ENCODE results near the gene GLS2. TPM values are rescaled to one million over a fixed set of nuclear protein-coding genes. Genes with fewer than 3 reads are reported as not detected.
"Not testable (repeated sequence)": the region's sequence is repeated elsewhere in the genome, so short reads cannot be mapped to it uniquely, and the experiment has no call there.

Gene GLS2
- total RNA-seq, 1 experiment from 2014 or later: 0.32 TPM

DNA sequence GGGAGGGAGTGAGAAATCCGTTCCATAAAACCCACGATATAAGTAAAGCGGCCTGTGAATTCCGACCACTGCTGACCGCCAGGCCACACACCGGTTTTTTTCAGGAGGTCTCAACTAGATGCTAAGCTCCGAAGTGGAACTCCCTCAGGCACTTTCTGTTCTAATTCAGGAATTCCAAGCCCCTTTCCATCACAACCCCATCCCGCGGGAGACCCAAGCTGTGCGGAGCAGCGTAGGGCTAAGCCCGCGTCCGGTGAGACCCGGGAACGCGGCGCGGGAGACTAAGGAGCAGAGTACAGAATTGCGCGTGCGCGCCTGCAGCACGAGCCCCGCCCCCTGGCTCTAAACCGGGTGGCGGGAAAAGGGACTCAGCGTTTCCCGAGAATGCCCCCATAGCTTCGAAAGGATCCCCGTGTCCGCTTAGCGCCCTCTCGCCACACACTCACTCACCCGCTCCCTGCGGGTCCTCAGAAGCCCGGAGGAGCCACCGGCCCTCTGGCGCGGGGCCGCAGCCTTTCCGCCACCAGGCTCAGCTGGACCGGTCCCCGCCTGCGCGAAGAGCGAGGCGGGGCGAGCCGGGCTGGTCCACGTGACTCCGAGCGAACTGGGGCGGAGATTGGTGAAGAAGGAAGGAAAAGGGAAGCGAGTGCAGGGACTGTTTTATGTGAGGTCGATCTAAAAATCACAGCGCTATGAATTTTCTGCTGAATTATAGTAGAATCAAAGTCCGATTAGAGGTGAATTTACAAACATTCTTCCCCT is 38.9 kb downstream of the GLS2 start, which contains the start of gene TIMELESS:
TSS of gene TIMELESS (minus strand) at position 567 of the 762 bp plus-strand sequence. CDS start 15,256 bp downstream, outside the sequence.
- DNase-seq (ENCODE audit: low read depth): peak; percentile 87

DNA sequence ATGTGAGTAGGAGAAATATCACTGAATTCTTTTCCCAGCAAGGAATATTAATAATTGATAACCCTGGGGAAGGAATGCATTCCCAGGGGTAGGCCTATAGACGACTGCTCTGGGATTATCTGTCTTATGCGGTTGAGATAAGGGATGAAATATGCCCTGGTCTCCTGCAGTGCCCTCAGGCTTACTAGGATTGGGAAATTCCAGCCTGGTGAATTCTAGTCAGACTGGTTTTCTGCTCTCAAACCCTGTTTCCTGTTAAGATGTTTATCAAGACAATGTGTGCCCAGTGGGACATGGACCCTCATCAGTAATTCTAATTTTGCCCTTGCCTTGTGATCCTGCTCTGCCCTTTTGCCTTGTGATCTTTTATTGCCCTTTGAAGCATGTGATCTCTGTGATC is 44.8 kb downstream of the GLS2 start:
- not testable (repeated sequence) for DNase-seq (ENCODE audit: low read depth)

DNA sequence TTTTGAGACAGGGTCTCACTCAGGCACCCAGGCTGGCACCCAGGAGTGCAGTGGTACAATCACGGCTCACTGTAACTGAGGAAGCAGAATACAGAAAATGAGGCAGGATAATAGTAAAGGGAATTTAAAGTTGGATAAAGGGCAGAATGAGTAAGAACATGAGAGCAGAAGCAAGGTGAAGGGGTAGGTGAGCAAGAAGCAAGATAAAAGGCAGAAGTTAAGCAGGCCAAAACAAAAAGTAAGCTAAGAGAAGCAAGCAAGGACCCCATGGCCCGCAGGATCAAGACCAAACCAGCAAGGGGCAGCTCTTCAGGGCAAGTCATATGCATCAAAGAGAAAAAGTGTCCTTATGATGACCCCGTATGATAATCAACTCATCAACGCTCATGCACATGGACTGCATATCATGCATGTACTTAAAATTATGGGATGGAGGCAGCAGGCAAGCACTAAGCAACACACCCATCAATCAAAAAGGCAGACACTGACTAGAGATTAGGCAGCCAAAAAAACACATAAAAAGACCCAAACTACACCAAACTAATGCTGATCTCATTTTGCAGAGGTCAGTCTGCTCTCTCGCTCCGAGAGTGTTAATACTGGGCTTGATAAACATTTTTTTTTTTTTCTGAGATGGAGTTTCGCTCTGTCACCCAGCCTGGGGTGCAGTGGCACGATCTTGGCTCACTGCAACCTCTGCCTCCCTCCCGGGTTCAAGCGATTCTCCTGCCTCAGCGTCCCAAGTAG is 50.4 kb downstream of the GLS2 start:
- DNase-seq (ENCODE audit: low read depth): no peak

DNA sequence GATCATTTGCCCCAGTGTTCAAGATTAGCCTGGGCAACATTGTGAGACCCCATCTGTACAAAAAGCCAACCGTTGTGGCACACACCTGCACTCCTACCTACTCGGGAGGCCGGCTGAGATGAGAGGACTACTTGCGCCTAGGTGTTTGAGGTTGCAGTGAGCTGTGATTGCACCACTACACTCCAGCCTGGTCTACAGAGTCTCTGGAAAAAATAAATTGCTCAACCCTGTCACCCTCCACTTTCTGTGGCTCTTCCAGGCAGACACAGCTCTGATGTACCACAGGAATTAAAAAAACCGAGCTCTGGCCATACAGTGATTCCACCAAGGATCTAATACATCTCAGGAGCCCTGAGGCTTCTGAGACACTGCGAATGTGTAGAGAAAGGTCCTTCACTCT is 53.1 kb downstream of the GLS2 start:
- DNase-seq (ENCODE audit: low read depth): no peak

DNA sequence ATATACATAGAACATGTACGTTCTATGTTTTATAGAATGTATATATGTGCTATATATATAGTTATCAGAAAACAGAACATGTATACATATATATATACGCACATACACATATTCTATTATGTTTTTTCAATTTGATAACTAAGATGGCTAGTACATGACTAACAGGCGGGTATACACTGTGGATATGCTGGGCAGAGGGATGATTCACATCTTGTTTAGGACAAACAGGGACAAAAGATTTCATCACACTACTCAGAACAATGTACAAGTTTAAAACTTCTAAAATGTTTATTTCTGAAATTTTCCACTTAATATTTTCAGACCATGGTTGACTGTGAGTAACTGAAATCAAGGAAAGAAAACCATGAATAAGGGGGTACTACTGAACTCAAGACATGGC is 56.1 kb downstream of the GLS2 start:
- no peak for DNase-seq (ENCODE audit: low read depth)

DNA sequence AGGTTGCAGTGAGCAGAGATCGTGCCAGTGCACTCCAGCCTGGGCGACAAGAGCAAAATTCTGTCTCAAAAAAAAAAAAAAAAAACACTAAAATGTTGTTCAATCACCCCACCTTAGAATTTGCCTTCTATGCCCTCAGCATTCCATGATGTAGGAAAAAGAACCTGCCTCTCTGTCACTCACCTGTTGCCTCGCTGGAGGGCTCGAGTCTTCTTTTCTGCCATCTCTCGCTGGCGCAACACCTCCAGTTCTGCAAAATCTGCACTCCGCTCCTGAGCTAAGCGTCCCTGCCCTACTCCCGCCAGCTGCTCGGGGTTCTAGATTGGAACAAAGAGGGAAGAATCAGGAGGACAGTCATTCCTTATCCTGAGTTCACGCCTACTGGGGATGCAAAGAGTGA is 56.7 kb downstream of the GLS2 start:
- no peak for DNase-seq (ENCODE audit: low read depth)

DNA sequence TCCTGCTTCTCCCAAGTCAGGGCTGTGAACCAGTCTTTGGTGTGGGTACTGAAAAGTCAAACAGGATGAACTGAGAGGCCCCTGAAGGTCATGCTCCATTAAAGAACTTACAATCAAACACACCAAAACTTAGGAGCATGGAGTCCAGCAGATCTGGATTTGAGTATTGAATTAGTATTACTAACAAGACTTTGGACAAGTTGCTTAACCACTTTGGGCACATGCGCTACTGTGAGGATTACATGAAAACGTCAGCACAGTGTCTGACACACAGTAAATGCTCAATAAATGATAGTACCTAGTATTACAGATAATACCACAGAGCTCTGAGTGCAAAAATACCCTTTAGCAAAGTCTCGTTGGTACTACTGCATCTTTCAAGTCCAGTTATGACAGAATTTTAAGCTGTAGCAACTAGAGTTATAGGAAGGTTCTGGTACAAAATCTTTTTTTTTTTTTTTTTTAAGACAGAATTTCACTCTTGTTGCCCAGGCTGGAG is 62.0 kb downstream of the GLS2 start:
- no peak for DNase-seq (ENCODE audit: low read depth)

DNA sequence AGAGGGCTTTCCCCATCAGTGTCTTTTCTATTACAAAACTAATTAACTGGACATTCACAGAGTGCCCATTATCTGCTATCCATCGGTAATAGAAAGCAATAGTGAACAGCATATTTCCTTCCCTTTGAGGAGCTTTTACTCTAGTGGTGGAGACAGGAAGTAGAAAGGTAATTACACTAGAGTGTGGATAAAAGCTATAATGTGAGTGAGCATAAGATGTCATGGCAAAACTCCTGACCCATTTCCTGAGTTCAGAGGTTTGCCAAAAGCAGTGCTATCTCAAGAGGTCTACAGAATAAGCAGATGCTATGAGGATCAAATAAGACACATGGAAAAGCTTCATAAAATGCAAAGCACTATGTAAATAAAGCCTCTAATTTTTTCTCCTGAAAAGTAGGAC is 62.8 kb downstream of the GLS2 start:
- DNase-seq (ENCODE audit: low read depth): no peak

Other genes starting within 250 kb of the GLS2 start
- gene ANKRD52, start 229.8 kb downstream of the GLS2 start, total RNA-seq (2014; rRNA removed; shearing (Covaris generic)): 15.8 and 19.2 TPM in 2 replicates
- 15.4 and 17.1 TPM in 2 replicates for gene COQ10A, start 221.2 kb downstream of the GLS2 start, total RNA-seq (2014; rRNA removed; shearing (Covaris generic))
- 120 and 153 TPM in 2 replicates for gene CS, start 187.8 kb downstream of the GLS2 start, total RNA-seq (2014; rRNA removed; shearing (Covaris generic))
- gene CNPY2, start 172.2 kb downstream of the GLS2 start, total RNA-seq (2014; rRNA removed; shearing (Covaris generic)): 182 and 223 TPM in 2 replicates
- 5.1 and 10.2 TPM in 2 replicates for gene PAN2, start 154.2 kb downstream of the GLS2 start, total RNA-seq (2014; rRNA removed; shearing (Covaris generic))
- not detected in 2 replicates for gene IL23A, start 149.3 kb downstream of the GLS2 start, total RNA-seq (2014; rRNA removed; shearing (Covaris generic))
- gene STAT2, start 128.1 kb downstream of the GLS2 start, total RNA-seq (2014; rRNA removed; shearing (Covaris generic)): 354 and 382 TPM in 2 replicates
- not detected in 2 replicates for gene APOF, start 125.3 kb downstream of the GLS2 start, total RNA-seq (2014; rRNA removed; shearing (Covaris generic))
- gene TIMELESS, start 38.7 kb downstream of the GLS2 start, total RNA-seq (2014; rRNA removed; shearing (Covaris generic)): 6.5 and 11.9 TPM in 2 replicates
- 0.15 TPM in 1 of 2 replicates, not detected in the other for gene MIP, start 33.5 kb downstream of the GLS2 start, total RNA-seq (2014; rRNA removed; shearing (Covaris generic))
- 1.3 and 1.4 TPM in 2 replicates for gene SPRYD4, start 19.6 kb downstream of the GLS2 start, total RNA-seq (2014; rRNA removed; shearing (Covaris generic))
- gene RBMS2, start 33.7 kb upstream of the GLS2 start, total RNA-seq (2014; rRNA removed; shearing (Covaris generic)): 10.7 and 14.8 TPM in 2 replicates
- gene BAZ2A, start 142.2 kb upstream of the GLS2 start, total RNA-seq (2014; rRNA removed; shearing (Covaris generic)): 24.0 and 29.0 TPM in 2 replicates
- gene ATP5F1B, start 157.8 kb upstream of the GLS2 start, total RNA-seq (2014; rRNA removed; shearing (Covaris generic)): 559 and 577 TPM in 2 replicates
- 112 and 181 TPM in 2 replicates for gene PTGES3, start 200.1 kb upstream of the GLS2 start, total RNA-seq (2014; rRNA removed; shearing (Covaris generic))
- 1,267 and 1,373 TPM in 2 replicates for gene NACA, start 237.1 kb upstream of the GLS2 start, total RNA-seq (2014; rRNA removed; shearing (Covaris generic))